Fibroblast of lung (primary cell): ENCODE results near the gene CAMTA1.

ENCODE experiments used
- CTCF ChIP-seq, 2 donors: IDR thresholded peaks in 1 of 2; conservative IDR thresholded peaks in 1 of 2; 1 replicate in 1 of 2; 2 replicates in 1 of 2; pipeline ENCODE4 v1.5.1; 2011 to 2012; ENCODE audit warnings: low read length in 2 of 2, control low read depth in 1 of 2, inconsistent platforms in 1 of 2, low read depth in 1 of 2, mild to moderate bottlenecking in 1 of 2
- EZH2 ChIP-seq: IDR thresholded peaks from 2 replicates; pipeline ENCODE4 v1.5.1; 2012; ENCODE audit warnings: low read length, control low read depth, mild to moderate bottlenecking; ENCODE audit errors: missing control alignments

- peak in 1 of 2 donors; percentile 8 for TF ChIP-seq CTCF (conservative IDR thresholded peaks at IDR 0.05 in 1 of 2, IDR thresholded peaks at IDR 0.05 in 1 of 2; ENCODE audit: low read depth in 1 of 2, low read length in 2 of 2)
- no peak for TF ChIP-seq EZH2
These were observed 335.8 kb downstream of the CAMTA1 start for GRCh38 chr1:7120863-7121621.
